GM12878 (cell line): ENCODE results near the gene NHSL2.

Experiments
- EZH2 ChIP-seq: IDR thresholded peaks from 2 replicates; pipeline ENCODE4 v1.6.1; 2012; ENCODE audit warnings: low read depth, mild to moderate bottlenecking, control low read depth, inconsistent platforms, low read length, borderline replicate concordance; ENCODE audit not compliant: control insufficient read depth
- SMAD1 ChIP-seq: fragments of 450-650 bp; IDR thresholded peaks from 2 replicates; pipeline ENCODE4 v1.6.1; 2018; ENCODE audit warnings: mild to moderate bottlenecking, low read depth; ENCODE audit not compliant: partially characterized antibody
- SP1 ChIP-seq: IDR thresholded peaks from one replicate; pipeline ENCODE4 v1.6.1; 2011; ENCODE audit warnings: low read depth, low read length
- ZNF24 ChIP-seq: fragments of 450-650 bp; IDR thresholded peaks from 2 replicates; pipeline ENCODE4 v1.6.1; 2017; ENCODE audit warnings: antibody characterized with exemption, mild to moderate bottlenecking
- TF ChIP-seq, protein P1 (sequence below): fragments of 450-650 bp; IDR thresholded peaks from 2 replicates; pipeline ENCODE4 v1.6.1; 2016; ENCODE audit warnings: mild to moderate bottlenecking, moderate library complexity, borderline replicate concordance
- TF ChIP-seq, protein P2 (sequence below), 3 experiments: IDR thresholded peaks in 2 of 3; conservative IDR thresholded peaks in 1 of 3; 2 replicates each; pipeline ENCODE4 v1.5.1; 2011; ENCODE audit warnings: low read depth in 3 of 3, low read length in 3 of 3, mild to moderate bottlenecking in 3 of 3, control low read depth in 2 of 3, moderate library complexity in 2 of 3, inconsistent platforms in 1 of 3, mixed read lengths in 1 of 3; ENCODE audit not compliant: control insufficient read depth in 2 of 3, insufficient read depth in 1 of 3; ENCODE audit errors: extremely low read depth in 1 of 3

DNA sequence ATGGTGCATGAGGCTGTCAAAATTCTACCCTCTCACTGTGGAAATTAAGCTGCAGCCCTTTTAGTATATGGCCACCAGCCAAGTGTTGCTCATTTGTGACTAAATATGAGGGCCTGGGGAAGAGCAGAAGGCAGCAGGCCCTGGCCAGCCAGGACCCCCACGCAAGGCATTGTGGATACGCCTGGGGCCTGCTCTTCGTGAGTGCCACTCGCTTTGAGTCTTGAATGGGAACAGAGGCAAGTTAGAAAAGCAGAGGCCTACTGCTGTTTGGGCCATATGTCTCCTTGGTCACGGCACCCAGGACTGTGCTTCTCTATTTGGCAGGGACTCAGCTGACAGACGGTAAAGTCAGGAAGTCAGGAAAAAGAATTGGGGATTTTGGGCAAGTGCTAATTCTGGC is 210.2 kb downstream of the NHSL2 start:
- TF ChIP-seq EZH2 (no peak), SMAD1 (no peak), ZNF24 (no peak), SP1 (no peak)
- TF ChIP-seq, protein P1, sequence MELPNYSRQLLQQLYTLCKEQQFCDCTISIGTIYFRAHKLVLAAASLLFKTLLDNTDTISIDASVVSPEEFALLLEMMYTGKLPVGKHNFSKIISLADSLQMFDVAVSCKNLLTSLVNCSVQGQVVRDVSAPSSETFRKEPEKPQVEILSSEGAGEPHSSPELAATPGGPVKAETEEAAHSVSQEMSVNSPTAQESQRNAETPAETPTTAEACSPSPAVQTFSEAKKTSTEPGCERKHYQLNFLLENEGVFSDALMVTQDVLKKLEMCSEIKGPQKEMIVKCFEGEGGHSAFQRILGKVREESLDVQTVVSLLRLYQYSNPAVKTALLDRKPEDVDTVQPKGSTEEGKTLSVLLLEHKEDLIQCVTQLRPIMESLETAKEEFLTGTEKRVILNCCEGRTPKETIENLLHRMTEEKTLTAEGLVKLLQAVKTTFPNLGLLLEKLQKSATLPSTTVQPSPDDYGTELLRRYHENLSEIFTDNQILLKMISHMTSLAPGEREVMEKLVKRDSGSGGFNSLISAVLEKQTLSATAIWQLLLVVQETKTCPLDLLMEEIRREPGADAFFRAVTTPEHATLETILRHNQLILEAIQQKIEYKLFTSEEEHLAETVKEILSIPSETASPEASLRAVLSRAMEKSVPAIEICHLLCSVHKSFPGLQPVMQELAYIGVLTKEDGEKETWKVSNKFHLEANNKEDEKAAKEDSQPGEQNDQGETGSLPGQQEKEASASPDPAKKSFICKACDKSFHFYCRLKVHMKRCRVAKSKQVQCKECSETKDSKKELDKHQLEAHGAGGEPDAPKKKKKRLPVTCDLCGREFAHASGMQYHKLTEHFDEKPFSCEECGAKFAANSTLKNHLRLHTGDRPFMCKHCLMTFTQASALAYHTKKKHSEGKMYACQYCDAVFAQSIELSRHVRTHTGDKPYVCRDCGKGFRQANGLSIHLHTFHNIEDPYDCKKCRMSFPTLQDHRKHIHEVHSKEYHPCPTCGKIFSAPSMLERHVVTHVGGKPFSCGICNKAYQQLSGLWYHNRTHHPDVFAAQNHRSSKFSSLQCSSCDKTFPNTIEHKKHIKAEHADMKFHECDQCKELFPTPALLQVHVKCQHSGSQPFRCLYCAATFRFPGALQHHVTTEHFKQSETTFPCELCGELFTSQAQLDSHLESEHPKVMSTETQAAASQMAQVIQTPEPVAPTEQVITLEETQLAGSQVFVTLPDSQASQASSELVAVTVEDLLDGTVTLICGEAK = no peak
- TF ChIP-seq, protein P2, sequence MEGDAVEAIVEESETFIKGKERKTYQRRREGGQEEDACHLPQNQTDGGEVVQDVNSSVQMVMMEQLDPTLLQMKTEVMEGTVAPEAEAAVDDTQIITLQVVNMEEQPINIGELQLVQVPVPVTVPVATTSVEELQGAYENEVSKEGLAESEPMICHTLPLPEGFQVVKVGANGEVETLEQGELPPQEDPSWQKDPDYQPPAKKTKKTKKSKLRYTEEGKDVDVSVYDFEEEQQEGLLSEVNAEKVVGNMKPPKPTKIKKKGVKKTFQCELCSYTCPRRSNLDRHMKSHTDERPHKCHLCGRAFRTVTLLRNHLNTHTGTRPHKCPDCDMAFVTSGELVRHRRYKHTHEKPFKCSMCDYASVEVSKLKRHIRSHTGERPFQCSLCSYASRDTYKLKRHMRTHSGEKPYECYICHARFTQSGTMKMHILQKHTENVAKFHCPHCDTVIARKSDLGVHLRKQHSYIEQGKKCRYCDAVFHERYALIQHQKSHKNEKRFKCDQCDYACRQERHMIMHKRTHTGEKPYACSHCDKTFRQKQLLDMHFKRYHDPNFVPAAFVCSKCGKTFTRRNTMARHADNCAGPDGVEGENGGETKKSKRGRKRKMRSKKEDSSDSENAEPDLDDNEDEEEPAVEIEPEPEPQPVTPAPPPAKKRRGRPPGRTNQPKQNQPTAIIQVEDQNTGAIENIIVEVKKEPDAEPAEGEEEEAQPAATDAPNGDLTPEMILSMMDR (IDR thresholded peaks at IDR 0.05 in 2 of 3, conservative IDR thresholded peaks at IDR 0.05 in 1 of 3; ENCODE audit: control insufficient read depth in 2 of 3, extremely low read depth in 1 of 3, insufficient read depth in 1 of 3, low read depth in 3 of 3, low read length in 3 of 3) = no peak
